Kidney glomerular epithelial cell (primary cell): ENCODE measurements around the gene NR1I3.
A peak's percentile ranks its signal among the peaks of the same experiment; 100 is the strongest.

Source experiments
- DNase-seq: peaks from one replicate; lab custom pipeline; 2025; lab: John Stamatoyannopoulos, UW

Gene NR1I3

GRCh38 chr1:161218301-161219077 is 19.5 kb downstream of the NR1I3 start:
- no peak for DNase-seq

DNA sequence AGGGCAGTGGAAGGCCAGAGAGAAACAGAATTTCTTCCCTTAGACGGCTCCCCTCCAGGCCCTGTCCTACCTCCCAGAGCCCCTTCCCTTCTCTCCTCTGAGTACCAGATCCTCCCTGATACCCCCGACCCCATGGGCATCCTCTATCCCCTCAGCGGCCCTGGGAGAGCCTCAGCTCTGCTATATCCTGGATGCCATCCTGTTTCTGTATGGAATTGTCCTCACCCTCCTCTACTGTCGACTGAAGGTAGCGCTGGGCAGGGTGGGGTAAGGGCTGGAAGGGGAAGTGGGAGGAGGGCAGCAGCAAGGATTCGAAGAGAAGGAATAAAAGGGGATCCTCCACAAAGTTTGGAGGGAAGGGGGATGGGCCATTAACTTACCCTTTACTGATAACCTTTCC is 20.2 kb downstream of the NR1I3 start:
- no peak for DNase-seq

DNA sequence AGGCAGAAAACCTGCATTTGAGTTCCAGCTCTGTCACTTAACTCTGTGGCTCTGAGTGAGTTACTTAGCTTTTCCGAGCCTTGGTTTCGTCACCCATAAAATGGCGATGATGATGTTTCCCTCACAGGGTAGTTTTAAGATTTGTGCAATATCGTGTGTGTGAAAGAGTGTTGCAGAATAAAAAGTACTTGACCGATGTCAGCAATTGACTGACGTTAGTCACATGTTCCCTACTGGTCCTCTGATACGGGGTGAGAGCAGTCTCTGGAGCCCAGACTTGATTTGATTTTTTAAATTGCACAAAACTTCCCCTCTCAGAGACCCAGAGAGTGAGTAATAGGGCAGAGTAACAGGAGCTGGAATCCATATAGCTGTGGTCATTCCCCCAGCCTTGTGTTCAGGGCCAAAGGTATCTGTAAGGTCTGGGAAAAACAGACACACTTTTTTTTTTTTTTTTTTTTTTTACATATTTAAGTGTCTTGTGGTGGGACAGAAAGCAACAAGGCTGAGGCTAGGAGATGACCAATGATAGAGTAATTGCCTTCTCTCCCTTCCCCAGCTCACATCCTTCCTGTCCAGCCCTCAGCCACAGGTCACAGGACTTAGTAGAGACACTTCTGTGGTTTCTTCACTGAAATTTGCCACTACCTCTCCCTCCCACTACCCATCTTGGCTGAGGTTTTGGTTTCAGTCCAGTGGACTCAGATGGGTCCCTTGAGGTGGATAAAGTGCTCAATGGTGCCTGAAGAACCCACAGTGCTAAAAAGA is 20.9 kb downstream of the NR1I3 start:
- DNase-seq = peak; percentile 14

GRCh38 chr1:161215076-161215475 is 22.9 kb downstream of the NR1I3 start, which contains the start of gene FCER1G:
FCER1G (plus strand) TSS chr1:161215295; CDS start chr1:161215322, 27 bp downstream.
- DNase-seq = no peak

- no peak for DNase-seq
Observed at GRCh38 chr1:161214369-161214768, 23.6 kb downstream of the NR1I3 start.

DNA sequence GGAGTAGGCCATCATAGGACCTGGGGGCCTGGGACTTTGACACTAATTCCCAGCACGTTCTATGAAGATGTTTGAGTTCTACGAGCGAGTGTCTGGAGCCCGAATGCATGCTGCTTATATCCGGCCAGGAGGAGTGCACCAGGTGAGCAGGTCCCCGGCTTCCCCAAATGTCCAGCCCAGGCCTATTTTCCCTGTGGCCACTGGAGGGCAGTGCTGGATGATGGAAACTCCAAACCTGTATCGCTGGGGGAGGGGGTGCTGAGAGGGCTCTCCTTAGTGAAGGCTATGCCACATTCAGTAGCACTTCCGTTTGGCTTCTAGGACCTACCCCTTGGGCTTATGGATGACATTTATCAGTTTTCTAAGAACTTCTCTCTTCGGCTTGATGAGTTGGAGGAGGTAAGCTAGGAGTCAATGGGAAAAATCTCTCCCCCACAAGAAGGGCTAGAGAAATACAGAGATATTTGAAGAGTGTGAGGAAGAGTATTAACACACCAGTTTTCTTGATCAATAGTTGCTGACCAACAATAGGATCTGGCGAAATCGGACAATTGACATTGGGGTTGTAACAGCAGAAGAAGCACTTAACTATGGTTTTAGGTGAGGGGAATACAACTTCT is 28.1 kb downstream of the NR1I3 start:
- peak; percentile 74 for DNase-seq

- no peak for DNase-seq
Observed at GRCh38 chr1:161207173-161207572, 30.8 kb downstream of the NR1I3 start.

- DNase-seq = no peak
Observed at GRCh38 chr1:161206411-161207140, 31.4 kb downstream of the NR1I3 start.

- peak; percentile 96 for DNase-seq
Observed at GRCh38 chr1:161201836-161202712, 35.9 kb downstream of the NR1I3 start, which contains the start of gene NDUFS2. NDUFS2 (plus strand) TSS chr1:161202367; CDS start chr1:161202386, 19 bp downstream.

DNA sequence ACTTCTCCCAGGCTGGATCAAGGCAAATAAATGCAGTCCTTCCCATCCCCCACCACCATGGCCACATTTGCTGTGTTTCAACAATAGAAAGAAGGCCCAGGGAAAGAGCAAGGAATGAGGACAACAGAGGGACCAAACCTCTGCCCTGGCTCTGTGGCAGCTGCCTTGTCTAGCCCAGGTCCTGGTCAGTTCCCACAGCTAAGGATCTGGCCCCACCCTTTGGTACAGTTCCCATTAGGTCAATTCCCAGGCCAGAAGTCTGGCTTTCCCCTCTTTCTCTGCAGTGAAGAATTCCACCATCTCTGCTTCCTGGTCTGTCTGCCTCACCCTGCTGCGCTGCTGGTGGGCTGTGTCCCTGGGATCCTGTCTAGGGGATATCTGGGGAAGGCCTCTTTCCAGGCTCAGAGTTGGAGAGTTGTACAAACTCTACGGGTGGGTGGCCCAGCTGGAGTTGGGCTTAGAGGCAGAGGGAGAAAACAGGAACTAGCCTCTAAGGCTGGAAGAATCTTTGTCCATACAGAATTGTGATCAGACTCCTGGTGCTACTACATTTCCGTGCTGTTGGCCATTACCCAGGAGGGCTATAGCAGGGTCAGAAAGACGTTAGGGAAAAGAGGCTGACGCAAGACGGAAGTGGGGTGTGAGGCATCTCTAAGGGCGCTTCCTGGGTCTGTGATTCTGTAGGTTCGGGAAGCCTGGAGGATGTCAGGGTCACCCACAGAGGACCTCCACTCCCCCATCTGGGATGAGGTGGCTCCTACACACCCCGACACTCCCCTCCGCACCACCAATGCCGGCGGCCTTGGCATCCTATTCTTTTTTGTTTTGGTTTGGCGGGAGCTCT is 36.8 kb downstream of the NR1I3 start:
- DNase-seq = no peak

GRCh38 chr1:161200421-161200991 is 37.5 kb downstream of the NR1I3 start:
- no peak for DNase-seq

- no peak for DNase-seq
Observed at GRCh38 chr1:161199506-161200139, 38.4 kb downstream of the NR1I3 start.

DNA sequence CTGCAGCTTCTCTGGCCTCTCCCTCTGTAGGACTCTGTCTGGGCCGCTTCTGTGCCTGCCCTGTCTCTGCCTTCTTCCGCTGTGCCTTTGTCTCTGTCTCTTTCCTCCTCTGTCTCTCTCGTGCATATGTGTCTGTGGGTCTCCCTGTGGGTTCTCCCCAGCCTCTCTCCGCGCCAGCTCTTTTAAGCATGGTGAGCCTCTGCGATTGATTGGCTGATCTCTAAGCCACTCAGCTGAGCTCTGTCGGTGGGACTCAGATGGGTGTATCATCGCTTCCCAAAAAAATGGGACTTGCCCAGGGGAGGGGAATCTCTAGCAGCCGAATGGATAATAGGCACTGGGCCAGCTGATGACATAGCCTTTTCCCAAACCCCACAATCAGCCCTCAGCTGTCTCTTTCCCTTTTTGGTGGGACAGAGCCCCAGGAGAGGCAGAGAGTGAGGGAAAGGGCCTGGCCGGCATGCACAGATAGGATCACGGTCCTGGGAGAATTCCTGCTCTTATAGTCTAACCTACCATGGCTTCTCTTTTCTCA is 39.0 kb downstream of the NR1I3 start, which contains the start of gene ADAMTS4:
ADAMTS4 (minus strand) TSS at position 158 of the 535 bp plus-strand sequence. CDS start 427 bp downstream, outside the sequence.
- DNase-seq = no peak

- no peak for DNase-seq
Observed at GRCh38 chr1:161198194-161198896, 39.7 kb downstream of the NR1I3 start.

DNA sequence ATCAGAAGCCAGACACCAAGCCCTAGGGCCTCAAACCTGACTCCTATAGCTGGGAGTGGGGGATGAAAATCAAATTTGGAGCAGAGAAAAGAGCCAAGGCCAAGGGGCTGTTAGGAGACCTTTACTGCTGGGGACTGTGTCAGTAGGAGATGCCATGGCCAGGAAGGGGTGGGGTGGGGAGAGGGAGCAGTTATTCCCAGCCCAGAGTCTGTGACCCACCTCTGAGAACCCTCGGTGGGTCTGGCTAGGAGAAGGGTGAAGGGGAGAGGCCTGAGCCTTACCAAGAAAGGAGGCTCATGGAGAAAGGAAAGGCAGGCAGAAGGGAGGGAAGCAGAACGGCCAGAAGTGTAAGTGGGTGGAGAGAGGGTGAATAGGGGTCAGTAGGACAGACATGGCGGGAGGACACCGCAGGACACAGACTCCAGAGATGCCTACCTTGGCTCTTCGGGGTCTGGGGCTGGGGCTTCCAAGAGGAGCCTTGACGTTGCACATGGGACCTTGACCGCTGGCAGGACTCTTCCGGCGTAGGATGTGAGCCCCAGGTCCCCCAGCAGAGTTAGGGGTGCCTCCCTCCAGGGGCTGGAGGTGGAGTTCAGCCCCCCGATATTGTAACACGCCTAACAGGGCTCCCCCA is 40.3 kb downstream of the NR1I3 start:
- no peak for DNase-seq

DNA sequence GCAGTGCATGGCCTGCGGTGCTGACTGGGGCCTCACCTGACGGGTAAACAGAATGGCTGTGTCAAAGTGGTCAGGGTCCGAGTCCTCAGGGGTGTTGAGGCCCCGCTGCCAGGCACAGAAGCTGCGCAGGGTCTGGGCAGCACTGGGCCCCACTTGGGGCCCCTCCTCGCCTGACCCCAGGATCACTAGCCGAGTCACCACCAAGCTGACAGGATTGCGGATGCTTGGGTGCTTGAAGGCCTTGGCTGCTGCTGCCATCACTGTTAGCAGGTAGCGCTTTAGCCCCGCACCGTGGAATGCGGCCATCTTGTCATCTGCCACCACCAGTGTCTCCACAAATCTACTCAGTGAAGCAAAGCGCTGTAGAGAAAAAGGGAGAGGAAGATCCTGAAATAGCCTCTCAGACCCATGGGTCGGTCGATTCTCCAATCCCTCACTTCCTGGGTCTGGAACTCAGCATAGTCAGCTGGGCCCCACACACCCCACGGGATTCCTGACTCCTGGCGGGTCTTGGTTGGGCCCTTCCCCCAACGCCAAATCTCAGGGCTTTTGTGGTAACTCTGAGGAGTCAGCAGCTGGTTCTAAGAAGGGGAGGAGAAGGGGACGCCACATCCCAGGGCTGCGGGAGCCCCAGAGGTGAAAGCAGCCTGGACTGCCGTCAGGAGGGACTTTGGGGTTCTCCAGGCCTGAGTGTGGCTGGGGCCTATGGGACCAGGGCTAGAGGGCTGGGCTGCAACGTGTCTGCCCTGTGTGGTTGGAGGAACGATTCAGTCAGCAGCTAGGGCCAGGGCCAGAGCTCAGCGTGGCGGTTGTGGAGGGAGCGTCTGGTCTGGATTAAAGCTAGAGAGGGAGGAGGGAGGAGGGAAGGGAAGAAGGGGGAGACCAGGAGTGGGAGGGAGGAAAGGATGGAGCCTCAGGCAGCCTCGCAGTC is 41.2 kb downstream of the NR1I3 start:
- DNase-seq = no peak
